ENCODE measurements around the gene IL7R.

IL7R gene

GRCh38 chr5:35856765-35857351 is at the start of gene IL7R:
Gene IL7R (plus strand): TSS chr5:35856891. CDS start chr5:35856978, 87 bp downstream.
- DNase-seq (ENCODE audit: low read depth, low spot score) = no peak

DNA sequence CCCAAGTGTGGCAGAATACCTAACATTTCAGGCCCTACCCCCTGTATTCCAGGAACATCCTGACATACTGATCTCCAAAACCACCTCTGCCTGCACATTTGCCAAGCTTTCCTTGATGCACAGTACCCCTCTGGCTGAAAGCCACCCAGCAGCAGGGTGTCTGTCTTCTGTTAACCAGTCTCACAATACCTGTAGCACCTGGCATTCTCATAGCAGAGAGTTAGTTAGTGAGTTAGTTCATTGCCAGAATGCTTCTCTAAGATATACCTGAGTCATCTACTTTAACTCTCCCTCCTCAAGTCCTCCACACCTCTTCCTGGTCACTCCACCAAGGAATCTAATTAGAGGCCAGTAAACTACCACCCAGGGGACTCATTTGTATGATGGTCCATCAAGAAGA is 46.1 kb upstream of the IL7R start:
- no peak for DNase-seq (ENCODE audit: low read depth, low spot score)

GRCh38 chr5:35811108-35811741 is 45.5 kb upstream of the IL7R start:
- no peak for DNase-seq (ENCODE audit: low read depth, low spot score)

- no peak for DNase-seq (ENCODE audit: low read depth, low spot score)
Measured at GRCh38 chr5:35813521-35813920, 43.2 kb upstream of the IL7R start.

- DNase-seq (ENCODE audit: low read depth, low spot score) = no peak
Measured at GRCh38 chr5:35815089-35815936, 41.4 kb upstream of the IL7R start.

DNA sequence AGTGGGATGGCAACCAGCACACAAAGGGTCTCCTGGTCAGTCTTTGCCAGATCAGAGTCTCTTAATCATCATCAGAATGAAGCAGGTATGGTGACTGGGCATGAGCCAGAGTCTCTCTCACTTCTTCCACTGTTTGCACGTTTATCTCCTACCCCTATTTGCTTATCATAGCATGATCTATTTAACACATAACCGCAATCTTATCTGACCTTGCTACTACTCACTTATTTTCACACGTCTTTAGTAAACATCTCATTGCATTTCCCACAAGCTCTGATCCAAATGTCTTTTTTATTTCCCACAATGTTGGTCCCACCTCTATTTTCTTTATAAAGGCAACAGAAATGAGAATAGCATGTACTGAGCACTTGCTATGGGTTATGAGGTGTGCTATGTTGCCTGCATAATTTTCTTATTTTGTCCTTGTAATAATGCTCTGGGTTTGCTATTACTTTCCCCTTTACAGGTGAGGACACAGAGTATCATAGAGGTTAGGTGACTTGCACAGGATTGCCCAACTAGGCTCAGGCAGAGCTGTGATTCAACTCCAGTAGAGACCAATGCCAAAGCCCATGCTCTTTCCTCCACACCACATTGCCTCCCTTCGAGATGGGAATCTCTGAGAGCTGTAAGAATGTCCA is 39.7 kb upstream of the IL7R start:
- DNase-seq (ENCODE audit: low read depth, low spot score) = no peak

- DNase-seq (ENCODE audit: low read depth, low spot score) = no peak
Measured at GRCh38 chr5:35819026-35819425, 37.7 kb upstream of the IL7R start.

- DNase-seq (ENCODE audit: low read depth, low spot score) = no peak
Measured at GRCh38 chr5:35819668-35820067, 37.0 kb upstream of the IL7R start.

- no peak for DNase-seq (ENCODE audit: low read depth, low spot score)
Measured at GRCh38 chr5:35820735-35821134, 36.0 kb upstream of the IL7R start.

- no peak for DNase-seq (ENCODE audit: low read depth, low spot score)
Measured at GRCh38 chr5:35821513-35821912, 35.2 kb upstream of the IL7R start.

GRCh38 chr5:35822511-35822910 is 34.2 kb upstream of the IL7R start:
- DNase-seq (ENCODE audit: low read depth, low spot score) = no peak

- DNase-seq (ENCODE audit: low read depth, low spot score) = no peak
Measured at GRCh38 chr5:35823347-35824098, 33.2 kb upstream of the IL7R start.

GRCh38 chr5:35826056-35826455 is 30.6 kb upstream of the IL7R start:
- no peak for DNase-seq (ENCODE audit: low read depth, low spot score)

DNA sequence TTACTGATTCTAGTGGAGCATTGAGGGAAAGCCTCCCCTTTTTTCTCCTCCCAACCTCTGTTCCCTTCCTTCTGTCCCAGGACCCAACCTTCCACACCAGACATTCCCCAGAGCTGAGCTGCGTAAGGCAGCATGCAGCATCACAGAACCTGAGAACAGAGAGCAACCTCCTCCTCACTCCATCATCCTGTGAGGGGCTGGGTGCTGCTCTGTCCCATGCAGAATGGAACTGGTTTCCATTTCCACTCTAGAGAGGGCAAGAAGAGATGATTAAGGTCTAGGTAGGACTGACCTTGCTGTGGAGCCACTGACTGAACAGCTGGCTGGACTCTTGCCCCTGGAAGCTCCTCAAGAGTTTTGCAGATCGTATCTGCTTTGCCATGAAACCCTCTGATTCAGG is 30.1 kb upstream of the IL7R start:
- no peak for DNase-seq (ENCODE audit: low read depth, low spot score)

DNA sequence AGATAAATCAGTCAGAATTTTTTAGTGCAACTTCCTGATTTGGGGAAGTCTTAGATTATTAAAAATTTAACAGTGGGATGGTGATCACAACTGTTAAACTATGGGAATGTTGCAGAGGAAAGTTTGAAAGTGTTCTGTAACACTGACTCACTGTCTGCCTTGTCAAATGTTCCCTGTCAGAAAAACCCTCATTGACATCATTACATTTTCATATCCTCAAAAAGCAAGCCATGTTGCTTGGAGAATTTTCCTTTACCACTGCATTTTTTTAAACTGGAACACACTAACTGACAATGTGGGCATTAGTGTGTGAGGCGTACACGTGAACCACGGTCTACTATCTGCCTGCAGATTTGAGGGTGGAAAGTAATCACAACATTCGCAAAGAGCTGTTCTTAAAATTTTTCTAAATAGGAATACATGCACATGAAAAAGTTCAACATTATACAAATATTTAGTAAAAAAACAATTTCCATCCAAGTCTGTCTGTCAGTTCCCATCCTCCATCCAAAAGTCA is 28.6 kb upstream of the IL7R start:
- DNase-seq (ENCODE audit: low read depth, low spot score) = no peak

GRCh38 chr5:35830587-35830986 is 26.1 kb upstream of the IL7R start:
- DNase-seq (ENCODE audit: low read depth, low spot score) = no peak

- DNase-seq (ENCODE audit: low read depth, low spot score) = no peak
Measured at GRCh38 chr5:35832762-35833161, 23.9 kb upstream of the IL7R start.

DNA sequence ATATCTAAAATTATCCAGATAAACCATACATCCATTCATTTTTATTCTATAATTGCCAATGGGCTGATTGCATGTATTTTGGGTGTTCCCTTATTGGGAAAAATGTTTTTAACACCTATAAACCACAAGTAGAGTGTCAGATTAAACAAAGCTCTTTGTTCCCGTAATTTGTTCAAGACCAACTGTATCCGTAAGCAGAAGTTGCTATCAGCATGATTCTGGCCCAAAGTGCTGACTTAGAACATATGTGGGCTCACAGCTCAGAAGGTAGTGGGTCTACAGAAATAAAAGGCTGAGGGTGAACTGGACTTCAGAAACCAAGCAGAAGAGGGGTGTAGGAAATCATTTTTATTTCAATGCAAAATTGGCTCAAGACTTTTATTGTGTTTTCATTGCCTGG is 23.5 kb upstream of the IL7R start:
- DNase-seq (ENCODE audit: low read depth, low spot score) = no peak

DNA sequence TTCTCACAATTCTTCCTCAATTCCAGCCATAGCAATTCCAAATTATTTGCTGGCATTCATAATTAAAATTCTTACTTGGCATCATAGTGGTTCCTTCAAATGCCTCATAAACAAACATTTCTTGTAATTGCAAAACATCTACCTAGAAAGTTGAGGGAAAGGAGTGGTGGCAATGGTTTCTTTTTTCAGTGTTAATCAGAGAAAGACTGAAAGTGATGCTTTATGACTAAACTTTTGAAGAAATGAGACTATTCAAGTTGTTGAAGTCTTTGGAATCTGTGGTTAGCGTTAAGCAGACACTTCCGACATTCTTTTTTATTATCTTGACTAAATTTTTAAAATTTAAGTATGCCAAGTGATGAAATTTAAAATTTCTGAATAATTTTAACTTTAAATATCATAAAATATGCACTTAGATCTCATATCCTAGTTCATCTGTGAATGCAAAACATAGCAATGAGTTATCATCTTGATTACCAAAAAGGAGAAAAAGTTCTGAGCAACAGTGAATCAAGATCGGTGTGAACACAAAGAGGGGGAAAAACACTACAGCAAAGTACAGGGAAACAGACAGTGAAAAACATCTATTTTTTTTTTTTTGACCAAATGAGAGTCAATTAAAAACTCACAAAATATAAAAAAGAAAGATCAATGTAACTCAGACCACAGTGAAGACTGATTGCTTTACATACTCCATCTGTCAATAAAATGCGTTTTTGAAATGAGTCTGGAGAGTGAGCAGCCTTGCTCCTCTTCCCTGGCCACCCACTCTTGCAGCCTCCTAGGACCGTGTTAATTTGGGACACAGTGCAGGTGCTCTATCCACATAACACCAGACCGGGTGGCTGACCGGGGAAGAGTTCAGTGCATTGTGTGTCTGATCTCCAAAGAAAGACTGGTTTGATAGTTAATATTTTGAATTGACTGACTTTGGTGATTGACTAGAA is 20.6 kb upstream of the IL7R start:
- DNase-seq (ENCODE audit: low read depth, low spot score) = no peak

DNA sequence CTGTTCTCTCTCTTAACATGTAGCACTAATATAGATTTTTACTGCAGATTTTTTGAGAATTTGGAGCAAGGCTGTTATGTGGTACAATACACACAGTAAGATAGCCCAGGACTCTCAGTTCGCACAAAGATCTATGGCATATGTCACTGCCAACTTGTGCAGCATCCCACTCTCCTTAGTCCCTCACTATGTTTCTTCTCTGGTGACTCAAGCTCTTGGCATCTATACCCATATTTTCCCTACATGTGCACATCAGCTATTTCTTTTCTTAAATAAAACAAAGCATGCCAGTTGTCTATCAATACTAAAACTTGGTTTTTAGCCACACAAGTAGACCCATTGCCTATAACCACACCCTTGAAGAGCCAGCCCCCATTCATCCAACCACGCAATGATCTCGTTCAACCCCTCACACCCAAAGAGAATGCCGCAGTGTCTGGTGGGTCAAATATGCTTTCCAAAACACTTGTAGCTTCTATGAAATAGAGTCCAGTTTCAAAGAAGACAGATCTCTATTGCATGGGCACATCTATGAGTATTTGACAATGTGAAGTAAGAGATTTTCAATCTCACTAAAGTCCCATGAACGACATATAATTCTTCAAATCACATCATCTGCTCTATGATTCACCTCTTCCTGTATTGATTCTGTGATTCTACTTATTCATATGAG is 18.2 kb upstream of the IL7R start:
- no peak for DNase-seq (ENCODE audit: low read depth, low spot score)

Measured in activated CD4-positive, CD25-positive, alpha-beta regulatory T cell treated with anti-CD3 and anti-CD28 coated beads, Interleukin-2, amount 50 U/mL, for 16 hours (primary cell).